ENCODE data around the gene TTLL10.
"Not testable (repeated sequence)": the region's sequence is repeated elsewhere in the genome, so short reads cannot be mapped to it uniquely, and the experiment has no call there.

TTLL10 gene

DNA sequence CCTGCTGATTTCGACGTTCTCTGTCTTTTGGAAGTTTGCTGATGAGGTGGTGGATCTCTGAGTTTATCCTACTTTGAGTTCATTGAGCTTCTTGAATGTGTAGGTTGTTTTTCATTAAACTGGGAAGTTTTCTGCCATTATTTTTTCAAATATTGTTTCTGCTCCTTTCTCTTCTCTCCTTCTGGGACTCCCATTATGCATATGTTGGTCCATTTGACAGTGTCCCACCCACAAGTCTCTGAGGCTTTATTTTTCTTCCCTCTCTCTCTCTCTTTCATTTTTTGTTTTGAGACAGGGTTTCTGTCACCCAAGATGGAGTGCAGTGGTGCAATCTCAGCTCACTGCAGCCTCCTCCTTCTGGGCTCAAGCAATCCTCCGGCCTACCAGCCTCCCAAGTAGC lies 21.0 kb downstream of the TTLL10 start:
- no peak for DNase-seq (ENCODE audit: low spot score)

GRCh38 chr1:1195726-1196125 lies 22.0 kb downstream of the TTLL10 start:
- DNase-seq (ENCODE audit: low spot score), result not testable (repeated sequence)

DNA sequence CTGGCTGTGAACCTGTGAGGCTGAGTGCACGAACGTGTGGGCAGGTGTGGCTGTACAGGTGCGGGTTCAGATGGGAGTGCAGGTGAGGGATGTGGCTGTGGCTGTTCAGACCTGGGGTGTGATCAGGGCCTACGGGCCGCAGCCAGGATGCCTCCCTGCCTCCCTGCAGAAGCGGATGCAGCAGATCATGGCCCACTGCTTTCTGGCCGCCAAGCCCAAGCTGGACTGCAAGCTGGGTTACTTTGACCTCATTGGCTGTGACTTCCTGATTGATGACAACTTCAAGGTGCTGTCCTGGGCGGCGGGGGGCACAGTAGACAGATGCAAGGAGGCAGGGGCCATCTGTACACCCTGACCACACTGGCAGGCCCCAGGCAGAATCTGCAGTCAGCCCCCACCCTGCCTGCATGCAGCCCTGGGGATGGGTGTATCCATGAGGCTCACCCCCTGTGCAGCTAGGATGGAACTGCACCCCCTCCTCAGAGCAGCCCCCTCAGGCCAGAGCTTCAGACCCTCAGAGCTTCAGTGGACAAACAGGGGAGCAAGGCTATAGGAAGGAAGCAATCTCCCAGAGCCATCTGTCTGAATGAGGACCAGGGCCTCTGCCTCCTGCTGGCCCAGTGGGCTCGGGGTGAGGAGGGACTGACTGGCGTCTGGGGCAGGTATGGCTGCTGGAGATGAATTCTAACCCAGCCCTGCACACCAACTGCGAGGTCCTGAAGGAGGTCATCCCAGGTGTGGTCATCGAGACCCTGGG lies 22.9 kb downstream of the TTLL10 start:
- DNase-seq (ENCODE audit: low spot score), result no peak

DNA sequence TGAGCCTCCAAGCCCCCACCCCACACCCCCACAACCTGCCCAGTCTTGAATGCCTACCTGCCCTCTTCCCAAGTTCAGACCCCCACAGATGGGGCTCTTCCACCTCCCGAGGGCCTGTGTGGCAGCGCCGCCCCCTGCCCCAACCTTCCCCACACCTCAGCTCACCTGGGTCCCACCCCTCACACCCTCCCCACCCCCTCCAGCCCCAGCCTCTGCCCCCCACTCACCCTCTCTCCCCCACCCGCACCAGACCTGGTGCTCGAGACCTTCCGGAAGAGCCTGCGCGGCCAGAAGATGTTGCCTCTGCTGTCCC lies 23.5 kb downstream of the TTLL10 start:
- DNase-seq (ENCODE audit: low spot score), result no peak

DNA sequence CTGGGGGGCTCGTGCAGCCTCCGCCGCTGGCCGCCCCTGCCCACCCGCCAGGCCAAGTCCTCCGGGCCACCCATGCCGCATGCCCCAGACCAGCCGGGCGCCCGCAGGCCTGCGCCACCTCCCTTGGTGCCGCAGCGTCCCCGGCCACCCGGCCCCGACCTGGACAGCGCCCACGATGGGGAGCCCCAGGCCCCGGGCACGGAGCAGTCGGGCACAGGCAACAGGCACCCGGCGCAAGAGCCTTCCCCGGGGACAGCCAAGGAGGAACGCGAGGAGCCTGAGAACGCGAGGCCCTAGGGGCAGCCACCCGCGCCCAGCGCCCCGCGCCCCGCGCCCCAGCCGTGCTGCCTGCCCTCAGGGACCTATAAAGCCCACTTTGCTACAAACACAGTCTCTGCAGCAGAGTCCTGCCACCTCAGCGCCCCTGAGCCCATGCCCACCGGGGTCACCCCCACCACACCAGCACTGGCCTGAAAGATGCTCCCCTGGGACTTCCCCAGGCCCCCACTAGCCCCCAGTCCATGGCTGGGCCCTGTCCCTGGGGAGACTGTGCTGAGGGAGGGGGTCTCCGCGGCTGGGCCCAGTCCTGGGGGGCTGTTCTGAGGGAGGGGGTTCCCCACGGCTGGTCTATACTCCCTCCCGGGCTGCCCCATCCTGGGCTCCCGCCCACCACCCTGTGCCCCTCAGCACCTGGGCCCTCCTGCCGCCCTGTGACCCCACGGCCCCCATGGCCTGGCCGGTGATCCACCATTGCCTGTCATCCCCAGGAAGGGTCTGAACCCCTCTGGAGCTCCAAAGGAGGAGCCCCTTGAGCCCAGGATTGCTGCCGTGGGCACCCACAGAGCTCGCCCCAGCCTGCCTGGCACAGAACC lies 24.1 kb downstream of the TTLL10 start:
- no peak for DNase-seq (ENCODE audit: low spot score)

GRCh38 chr1:1198423-1199140 lies 24.9 kb downstream of the TTLL10 start:
- no peak for DNase-seq (ENCODE audit: low spot score)

DNA sequence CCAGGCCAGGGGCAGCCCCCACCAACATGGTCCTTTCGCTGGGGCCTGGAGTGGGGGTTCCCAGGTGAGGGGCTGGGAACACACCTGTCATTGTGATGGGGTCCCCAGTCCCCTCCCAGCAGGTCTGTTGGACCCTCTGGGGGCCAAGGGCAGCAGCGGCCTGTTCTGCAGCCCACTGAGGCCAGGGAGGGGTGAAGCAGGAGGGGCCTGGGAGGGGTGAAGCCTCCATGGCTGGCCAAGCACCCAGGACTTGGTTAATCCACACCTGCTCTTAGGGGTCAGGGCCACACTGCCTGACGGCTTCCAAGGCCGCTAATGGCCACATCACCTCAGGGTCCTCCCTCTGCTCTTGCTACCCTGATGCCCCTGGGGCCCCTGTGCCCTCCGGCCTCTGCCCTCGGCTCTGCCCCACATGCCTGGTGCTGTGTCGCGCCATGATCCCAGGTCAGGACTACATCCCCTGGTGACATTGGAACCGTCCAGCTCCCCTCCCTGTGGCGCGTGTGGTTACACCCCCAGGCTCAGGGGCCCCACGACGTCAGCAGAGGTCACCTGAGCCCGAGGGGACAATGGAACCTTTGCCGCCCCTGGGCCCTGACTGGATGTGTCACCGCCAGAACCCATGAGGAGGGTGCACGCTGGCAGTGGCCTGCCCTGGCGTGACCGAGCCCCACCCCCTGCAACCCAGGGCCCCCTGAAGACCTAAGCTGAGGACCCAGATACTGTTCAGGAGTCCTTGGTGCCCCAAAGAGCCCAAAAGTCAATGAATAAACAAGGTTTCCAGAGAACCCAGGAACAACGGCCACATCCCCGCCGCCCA lies 25.7 kb downstream of the TTLL10 start:
- no peak for DNase-seq (ENCODE audit: low spot score)

DNA sequence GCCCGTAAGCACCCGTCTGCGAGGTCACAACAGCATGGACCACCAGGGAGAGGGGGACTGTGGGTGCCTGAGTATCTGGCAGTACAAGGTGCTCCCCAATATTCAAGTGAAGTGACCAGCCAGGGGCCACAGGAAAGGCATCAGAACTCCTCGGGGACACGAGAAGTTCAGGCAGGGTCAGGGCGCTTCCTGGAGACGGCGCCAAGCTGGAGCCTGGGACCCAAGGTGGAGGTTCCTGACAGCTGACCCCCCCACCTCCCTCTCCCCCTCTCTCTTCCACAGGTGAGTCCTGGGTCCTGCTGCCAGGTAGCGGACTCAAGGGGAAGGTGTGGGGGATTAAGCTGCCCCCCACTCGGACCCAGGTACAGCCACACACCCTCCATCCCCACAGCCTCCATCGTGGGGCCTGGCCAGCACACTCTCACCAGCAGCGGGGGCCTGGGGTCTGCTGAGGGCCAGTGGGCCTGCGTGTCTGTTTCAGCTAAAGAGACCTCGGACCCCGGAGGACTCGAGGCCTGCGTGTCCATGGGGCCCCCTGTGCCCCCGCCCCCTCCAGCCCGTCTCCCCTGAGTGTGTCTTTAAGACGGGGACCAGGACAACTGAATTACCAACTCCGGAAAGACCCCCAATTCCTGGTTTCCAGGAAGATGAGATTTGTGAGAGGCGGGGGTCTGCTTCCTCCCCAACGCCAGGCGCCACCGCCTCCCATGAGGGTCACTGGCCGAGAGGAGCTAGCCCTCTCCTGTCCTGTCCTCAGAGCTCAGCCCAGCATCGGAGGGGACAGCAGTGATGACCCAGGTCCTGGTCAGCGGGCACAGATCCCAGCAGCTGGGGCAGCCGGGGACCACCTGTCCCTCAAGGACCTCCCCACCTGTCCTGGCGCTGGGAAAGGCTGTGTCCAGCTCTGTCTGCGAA lies 26.5 kb downstream of the TTLL10 start:
- DNase-seq (ENCODE audit: low spot score), result no peak

- DNase-seq (ENCODE audit: low spot score), result peak; percentile 86
These were observed 27.5 kb downstream of the TTLL10 start for GRCh38 chr1:1200876-1201810.

DNA sequence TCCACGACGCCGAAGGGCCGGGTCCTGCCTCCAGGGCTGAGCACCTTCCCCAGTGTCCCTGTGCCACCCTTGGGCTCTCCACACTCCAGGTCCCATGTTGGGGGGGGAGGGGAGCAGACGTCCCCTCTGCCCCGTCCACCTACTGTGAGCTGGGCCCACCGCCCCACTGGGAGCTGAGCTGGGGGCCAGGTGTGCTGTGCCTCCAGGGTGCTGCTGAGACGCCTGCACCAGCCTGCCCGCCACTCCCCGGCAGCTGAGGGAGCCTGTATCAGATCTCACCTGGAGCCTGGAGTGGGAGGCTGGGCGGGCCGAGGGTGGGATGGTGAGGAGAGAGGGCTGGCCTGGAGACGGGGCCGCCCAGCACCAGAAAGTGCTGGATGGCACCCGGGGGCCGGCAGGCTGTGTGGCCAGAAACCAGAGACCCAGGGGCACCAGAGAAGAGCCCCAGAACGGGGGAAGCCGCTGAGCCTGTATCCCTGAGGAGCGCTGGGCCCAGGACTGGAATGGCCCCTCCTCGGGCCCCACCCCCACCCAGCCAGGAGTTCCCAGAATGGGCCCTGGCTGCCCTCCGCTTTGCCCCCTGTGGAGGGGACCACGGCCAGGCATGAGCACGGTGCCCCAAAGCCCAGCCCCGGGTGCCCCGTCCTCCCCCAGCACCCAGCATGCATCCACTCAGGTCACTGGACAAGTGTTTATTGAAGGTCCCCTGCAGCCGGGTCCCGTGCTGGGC lies 29.3 kb downstream of the TTLL10 start:
- no peak for DNase-seq (ENCODE audit: low spot score)

GRCh38 chr1:1203561-1204424 lies 30.1 kb downstream of the TTLL10 start:
- DNase-seq (ENCODE audit: low spot score), result no peak

- DNase-seq (ENCODE audit: low spot score), result no peak
These were observed 30.8 kb downstream of the TTLL10 start for GRCh38 chr1:1204425-1204920.

- no peak for DNase-seq (ENCODE audit: low spot score)
These were observed 31.5 kb downstream of the TTLL10 start for GRCh38 chr1:1204998-1205768.

- no peak for DNase-seq (ENCODE audit: low spot score)
These were observed 32.2 kb downstream of the TTLL10 start for GRCh38 chr1:1205769-1206375.

DNA sequence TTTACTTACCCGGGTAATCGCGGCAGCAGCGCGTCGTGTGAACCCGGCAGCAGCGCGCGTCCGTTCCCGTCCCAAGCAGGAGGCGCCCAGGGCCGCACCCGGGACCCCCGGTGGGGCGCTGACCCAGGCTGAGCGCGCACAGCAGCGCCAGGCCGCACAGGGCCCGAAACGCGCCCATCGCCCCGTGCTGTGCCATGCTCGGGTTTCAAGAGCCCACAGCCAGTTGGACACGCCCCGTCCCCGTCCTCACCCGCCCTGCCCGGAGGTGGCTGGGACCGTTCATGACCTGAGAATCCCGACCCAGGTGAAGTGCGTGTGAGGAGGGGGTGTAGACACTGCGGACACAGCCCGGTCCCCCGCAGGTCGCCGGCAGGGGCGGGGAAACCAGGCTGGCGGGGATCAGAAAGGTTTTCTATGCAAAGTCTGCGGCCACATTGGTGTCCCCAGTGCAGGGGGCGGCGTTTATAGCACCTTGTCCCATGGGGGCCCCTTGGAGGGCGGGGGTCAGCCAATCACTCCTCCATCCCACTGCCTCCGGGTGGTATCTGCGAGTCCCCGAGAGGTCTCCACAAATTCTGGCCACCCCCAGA lies 32.8 kb downstream of the TTLL10 start, which contains the start of gene TNFRSF18:
TSS of gene TNFRSF18 (minus strand) at position 217 of the 590 bp plus-strand sequence. CDS start at position 196, 21 bp downstream.
- no peak for DNase-seq (ENCODE audit: low spot score)

DNA sequence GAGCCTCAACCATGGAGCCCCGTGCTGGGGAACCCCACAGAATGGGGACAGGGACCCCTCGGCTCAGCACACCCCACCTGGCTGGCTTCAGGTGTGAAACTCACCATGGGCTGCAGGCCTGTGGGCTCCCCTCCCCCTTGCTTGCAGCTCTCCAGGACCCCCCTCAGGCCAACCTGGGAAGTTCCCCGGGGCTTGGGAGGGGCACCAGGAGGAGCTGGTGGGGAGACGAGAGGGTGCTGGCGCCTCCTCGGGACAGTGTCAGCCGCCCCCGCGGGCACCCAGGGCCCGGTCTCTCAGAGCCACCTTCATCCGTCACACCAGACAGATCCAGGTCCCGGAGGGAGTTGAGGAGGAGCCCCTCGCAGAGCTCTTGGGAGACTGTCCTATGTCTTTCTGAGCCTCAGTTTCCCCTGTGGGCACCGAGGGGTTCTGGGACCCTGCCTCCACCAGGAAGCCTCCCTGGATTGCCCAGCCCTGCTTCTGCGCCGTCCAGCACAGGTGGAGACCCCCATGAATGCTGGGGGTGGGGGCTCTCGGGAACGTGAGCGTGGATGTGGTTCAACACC lies 33.4 kb downstream of the TTLL10 start:
- DNase-seq (ENCODE audit: low spot score), result no peak
